ENCODE measurements around the gene ANP32D. TPM values are rescaled to one million over a fixed set of nuclear protein-coding genes. Genes with fewer than 3 reads are reported as not detected.
"Not testable (repeated sequence)": the region's sequence is repeated elsewhere in the genome, so short reads cannot be mapped to it uniquely, and the experiment has no call there.

Gene ANP32D
- total and polyA plus RNA-seq, 9 of the 15 experiments (the other 6 are each of a cell fraction or from before 2014, with no cell fraction given) = not detected

DNA sequence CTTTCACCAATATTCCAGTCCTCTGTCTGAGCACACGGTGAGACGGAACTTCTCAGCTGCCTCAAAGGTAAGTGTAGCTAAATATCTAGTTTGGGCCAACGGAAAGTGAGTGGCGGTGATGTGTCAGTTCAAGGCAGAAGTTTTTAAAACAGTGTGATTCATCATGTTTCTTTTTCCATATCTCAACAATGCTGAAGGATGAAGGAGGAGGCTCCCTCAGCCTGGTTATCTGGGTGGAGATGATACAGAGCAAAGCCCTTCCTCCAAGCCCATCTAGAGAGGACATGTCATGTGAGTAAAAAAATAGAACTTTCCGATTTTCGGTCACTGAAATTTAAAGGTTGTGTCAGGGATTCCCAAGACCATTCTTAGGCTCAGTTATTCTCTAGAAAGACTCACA lies 13.1 kb upstream of the ANP32D start (continued):
- TF ChIP-seq ARID1B (IDR thresholded peaks at IDR 0.05) = peak; percentile 75

DNA sequence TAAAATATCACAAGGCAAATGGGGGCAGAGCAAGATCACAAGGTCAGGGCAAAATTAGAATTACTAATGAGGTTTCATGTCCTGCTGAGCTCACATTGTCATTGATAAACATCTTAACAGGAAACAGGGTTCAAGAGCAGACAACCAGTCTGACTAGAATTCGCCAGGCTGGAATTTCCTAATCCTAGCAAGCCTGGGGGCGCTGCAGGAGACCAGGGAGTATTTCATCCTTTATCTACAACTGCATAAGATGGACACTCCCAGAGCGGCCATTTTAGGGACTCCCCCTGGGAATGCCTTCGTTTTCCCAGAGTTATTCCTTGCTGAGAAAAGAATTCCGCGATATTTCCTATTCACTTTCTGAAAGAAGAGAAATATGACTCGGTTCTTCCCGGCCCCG lies 3.3 kb upstream of the ANP32D start:
- H3K79me2 ChIP-seq (ENCODE audit: control insufficient read depth, insufficient read depth, low read length); intact Hi-C loops (cut with micrococcal nuclease); FAIRE-seq; DNase-seq (ENCODE audit: extremely low read depth in 1 of 4, low spot score in 3 of 4); H3K4me1 ChIP-seq (replicated peaks in 1 of 2; ENCODE audit: control insufficient read depth in 2 of 2, insufficient read depth in 2 of 2, low read length in 2 of 2); H3K9ac ChIP-seq (ENCODE audit: insufficient read depth in 1 of 2, low read depth in 2 of 2, low read length in 2 of 2); H3K27me3 ChIP-seq (ENCODE audit: control insufficient read depth in 2 of 2, insufficient read depth in 2 of 2, low read length in 2 of 2); H3K4me2 ChIP-seq (ENCODE audit: insufficient read depth, low read length); ATAC-seq; H3K9me1 ChIP-seq (ENCODE audit: control insufficient read depth, insufficient read depth, low read length); POLR2A ChIA-PET; H2AFZ ChIP-seq (ENCODE audit: low read depth, low read length); BruUV-seq (replicated peaks); H3K36me3 ChIP-seq (ENCODE audit: control insufficient read depth, insufficient read depth, low read length); H3K27ac ChIP-seq (ENCODE audit: extremely low read depth, low read depth, low read length); H3K9me3 ChIP-seq (replicated peaks; ENCODE audit: control insufficient read depth, insufficient read depth, low read depth, low read length); in situ Hi-C loops (cut with MboI); CTCF ChIA-PET (ENCODE audit: low intra/inter-chr PET ratio); H4K20me1 ChIP-seq (replicated peaks; ENCODE audit: control insufficient read depth, insufficient read depth, low read length); H3K4me3 ChIP-seq: not testable (repeated sequence)
- TF ChIP-seq CBX1 (IDR thresholded peaks at IDR 0.05; ENCODE audit: low read depth) (0 out of 2 replicates have a peak, but pooled peaks have one; percentile 31), TRIM28 (IDR thresholded peaks at IDR 0.05) (peak; percentile 52; the same call in 1 of the 2 replicates), CBX5 (IDR thresholded peaks at IDR 0.05; ENCODE audit: borderline replicate concordance, low read depth) (0 out of 2 replicates have a peak, but pooled peaks have one; percentile 39)
- WGBS (ENCODE audit: insufficient coverage, low coverage, missing lambda C conversion rate) = under 1% methylated on average over 9 of the region's 9 CpGs

DNA sequence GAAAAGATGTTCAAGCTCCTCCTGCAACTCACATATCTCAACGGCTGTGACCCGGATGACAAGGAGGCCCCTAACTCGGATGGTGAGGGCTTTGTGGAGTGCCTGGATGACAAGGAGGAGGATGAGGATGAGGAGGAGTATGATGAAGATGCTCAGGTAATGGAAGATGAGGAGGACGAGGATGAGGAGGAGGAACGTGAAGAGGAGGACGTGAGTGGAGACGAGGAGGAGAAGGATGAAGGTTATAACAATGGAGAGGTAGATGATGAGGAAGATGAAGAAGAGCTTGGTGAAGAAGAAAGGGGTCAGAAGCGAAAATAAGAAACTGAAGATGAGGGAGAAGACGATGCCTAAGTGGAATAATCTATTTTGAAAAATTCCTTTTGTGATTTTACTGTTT lies 702 bp downstream of the ANP32D start:
- DNase-seq (ENCODE audit: extremely low read depth in 1 of 4, low spot score in 3 of 4) (no peak), ATAC-seq (no peak), FAIRE-seq (no peak)
- H3K27me3 ChIP-seq (ENCODE audit: control insufficient read depth in 2 of 2, insufficient read depth in 2 of 2, low read length in 2 of 2) = no peaks in the 10 kb centered on the region
- H3K27ac ChIP-seq (ENCODE audit: extremely low read depth, low read depth, low read length) = no peak overlapping the region
- H2AFZ ChIP-seq (ENCODE audit: low read depth, low read length) = no peak overlapping the region
- BruUV-seq (replicated peaks) = no TSS peak
- no peaks in the 10 kb centered on the region for H3K36me3 ChIP-seq (ENCODE audit: control insufficient read depth, insufficient read depth, low read length)
- no peak overlapping the region for H3K9ac ChIP-seq (ENCODE audit: insufficient read depth in 1 of 2, low read depth in 2 of 2, low read length in 2 of 2)
- H3K4me2 ChIP-seq (ENCODE audit: insufficient read depth, low read length) = no peak overlapping the region
- CTCF ChIA-PET (ENCODE audit: low intra/inter-chr PET ratio) = no interaction called here
- POLR2A ChIA-PET = no interaction called here
- H4K20me1 ChIP-seq (replicated peaks; ENCODE audit: control insufficient read depth, insufficient read depth, low read length) = no peaks in the 10 kb centered on the region
- in situ Hi-C loops (cut with MboI) = no loop called here
- no peaks in the 10 kb centered on the region for H3K9me1 ChIP-seq (ENCODE audit: control insufficient read depth, insufficient read depth, low read length)
- no peaks in the 10 kb centered on the region; the same call in 1 of the 2 replicates for H3K9me3 ChIP-seq (replicated peaks; ENCODE audit: control insufficient read depth, insufficient read depth, low read depth, low read length)
- H3K4me1 ChIP-seq (replicated peaks in 1 of 2; ENCODE audit: control insufficient read depth in 2 of 2, insufficient read depth in 2 of 2, low read length in 2 of 2) = no peaks in the 10 kb centered on the region
- H3K4me3 ChIP-seq = no peak overlapping the region
- H3K79me2 ChIP-seq (ENCODE audit: control insufficient read depth, insufficient read depth, low read length) = no peaks in the 10 kb centered on the region
- WGBS (ENCODE audit: insufficient coverage, low coverage, missing lambda C conversion rate) = 7% methylated on average over 9 of the region's 9 CpGs
- intact Hi-C loops (cut with micrococcal nuclease) = no loop called here
- TF ChIP-seq ZBED1 (IDR thresholded peaks at IDR 0.05) = no peak
- TF ChIP-seq SMAD1 (IDR thresholded peaks at IDR 0.05; ENCODE audit: low read depth, low read length, partially characterized antibody) = no peak
- no peak for TF ChIP-seq ZNF184 (CRISPR knock-in tag; IDR thresholded peaks at IDR 0.05)
- no peak for TF ChIP-seq SMC3 (conservative IDR thresholded peaks at IDR 0.05; ENCODE audit: insufficient read depth, low read depth, low read length)
